NCI-H187 treated with DMSO at 0.1 percent for 48 hours (cell line): ENCODE measurements around the gene PAGE4.

ENCODE experiments used
- DNase-seq: peaks from one replicate; lab custom pipeline; 2025; lab: John Stamatoyannopoulos, UW

PAGE4 gene

DNA sequence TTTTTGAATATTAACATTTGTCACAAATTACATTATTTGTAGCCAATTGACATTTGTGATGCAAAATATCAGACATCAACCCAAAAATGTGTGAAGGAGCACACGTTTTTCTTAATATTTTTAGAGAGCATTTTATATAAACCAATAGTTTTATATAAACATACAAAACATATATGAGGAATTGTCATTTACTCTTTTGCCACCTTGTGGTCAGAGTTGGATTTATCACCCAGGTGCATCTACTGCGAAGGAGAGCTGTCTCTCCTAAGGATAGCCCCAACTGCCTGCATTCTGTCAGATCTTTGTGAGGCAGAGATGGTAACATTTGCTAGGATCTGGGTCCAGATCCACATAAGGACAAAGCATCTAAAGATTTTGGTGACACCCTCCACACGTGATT is 47.6 kb downstream of the PAGE4 start:
- DNase-seq, result no peak

DNA sequence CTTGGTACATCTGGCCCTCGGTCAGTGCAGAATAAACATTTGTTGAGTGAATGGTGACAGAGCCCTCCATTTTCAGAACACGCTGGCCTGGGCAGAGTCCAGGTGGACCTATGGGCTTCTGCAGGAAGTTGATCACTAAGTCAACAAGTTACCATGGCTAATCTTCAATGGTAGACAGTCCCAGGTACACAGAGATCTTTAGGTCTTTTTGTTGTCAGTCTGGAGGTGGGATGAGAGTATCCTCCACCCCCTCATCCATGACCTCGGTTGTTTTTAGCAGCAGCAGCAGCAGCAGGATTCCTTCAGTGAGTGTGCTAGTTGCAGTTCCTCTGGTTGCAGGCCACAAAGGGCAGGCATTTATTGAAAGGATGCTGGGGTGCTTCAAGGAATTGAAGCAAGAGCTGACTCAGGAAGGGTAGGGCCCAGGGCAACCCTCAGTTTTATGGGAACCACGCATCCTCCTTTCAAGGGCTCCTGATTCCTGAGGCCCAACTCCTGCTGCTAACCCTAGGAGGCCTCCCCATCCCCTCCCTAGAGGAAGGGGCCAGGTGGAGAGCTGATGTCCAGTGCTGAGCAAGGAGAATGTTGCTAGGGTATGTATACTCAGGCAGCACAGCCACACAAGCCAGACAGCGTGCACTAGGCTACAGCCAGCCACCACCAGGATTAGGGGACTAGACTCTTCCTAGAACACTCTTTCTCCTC is 48.4 kb downstream of the PAGE4 start:
- DNase-seq, result no peak

DNA sequence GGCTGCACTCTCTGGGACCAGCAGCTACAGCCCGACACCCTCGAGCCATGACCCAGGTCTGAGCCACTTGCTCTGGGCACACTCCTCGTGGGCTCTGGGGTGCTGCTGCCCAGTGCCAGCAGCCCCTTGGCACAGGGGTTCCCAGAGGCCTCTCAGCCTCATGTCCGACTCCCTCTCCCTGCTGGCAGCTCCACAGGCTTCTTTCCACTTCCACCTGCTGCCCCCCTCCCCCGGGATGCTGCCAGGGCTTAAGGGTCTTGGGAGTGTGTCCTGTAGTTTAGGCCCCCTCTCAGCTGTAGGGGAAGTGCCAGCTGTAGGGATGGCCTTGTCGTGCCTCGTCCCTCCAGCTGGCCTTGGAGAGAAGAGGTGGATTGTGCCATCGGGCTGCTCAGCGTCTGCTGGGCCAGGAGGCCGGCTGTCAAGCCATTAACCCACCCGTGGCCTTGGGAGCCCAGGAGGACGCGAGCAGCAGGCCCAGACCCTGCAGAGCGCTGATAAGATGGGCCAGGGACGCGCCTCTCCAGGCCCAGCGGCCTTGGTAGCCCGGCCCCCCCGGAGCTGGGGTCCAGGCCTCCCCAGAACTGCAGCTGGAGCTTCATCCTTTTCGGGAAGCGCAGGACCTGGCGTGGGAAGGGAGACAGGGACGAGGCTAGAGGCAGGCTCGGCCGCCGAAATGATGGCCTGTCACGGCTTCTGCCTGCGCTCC is 49.2 kb downstream of the PAGE4 start:
- no peak for DNase-seq

DNA sequence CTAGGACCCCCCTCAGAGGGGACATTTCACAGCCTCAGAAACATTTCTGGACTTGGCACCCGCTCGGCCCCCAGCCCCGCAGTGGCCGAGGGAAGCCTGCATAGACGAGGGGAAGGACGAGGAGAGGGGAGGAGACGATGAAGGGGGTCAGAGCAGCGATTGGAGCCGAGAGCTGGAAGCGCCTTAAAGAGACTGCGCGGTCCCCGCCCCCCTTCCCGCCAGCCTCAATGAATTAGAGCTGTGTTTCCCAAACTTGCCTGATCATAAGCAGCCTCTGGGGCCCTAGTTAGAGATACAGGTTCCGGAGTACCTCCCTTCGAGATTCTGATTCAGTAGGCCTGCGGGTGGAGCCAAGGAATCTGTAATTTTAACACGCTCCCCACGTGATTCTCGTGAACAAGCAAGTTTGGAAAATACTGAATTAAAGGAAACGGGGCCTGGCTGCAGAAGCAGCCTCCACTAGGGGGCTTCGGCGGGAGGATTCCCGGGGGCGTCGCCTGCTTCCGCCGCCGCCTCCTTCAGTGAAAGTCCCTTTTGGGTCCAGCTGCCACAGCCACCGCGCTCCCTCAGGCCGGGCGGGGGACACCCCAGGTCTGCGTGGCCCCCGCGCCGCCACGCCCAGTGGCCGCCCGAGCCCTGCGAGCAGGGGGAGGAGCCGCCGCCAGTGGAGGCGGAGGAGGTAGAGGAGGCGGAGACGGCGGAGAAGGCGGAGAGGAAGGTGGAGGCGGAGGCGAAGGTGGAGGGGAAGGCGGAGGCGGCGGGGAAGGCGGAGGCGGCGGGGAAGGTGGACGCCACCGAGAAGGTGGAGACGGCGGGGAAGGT is 49.9 kb downstream of the PAGE4 start, which contains the start of gene USP27X:
Gene USP27X, plus strand, starts transcription at position 651 of the 822 bp plus-strand sequence. CDS start 824 bp downstream, outside the sequence.
- no peak for DNase-seq

DNA sequence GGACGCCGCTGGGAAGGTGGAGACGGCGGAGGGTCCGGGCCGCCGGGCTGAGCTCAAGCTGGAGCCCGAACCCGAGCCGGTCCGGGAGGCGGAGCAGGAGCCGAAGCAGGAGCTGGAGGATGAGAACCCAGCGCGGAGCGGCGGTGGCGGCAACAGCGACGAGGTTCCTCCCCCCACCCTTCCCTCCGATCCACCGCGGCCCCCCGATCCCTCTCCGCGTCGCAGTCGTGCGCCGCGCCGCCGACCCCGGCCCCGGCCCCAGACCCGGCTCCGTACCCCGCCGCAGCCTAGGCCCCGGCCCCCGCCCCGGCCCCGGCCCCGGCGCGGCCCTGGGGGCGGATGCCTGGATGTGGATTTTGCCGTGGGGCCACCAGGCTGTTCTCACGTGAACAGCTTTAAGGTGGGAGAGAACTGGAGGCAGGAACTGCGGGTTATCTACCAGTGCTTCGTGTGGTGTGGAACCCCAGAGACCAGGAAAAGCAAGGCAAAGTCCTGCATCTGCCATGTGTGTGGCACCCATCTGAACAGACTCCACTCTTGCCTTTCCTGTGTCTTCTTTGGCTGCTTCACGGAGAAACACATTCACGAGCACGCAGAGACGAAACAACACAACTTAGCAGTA is 50.7 kb downstream of the PAGE4 start:
- DNase-seq, result no peak

- no peak for DNase-seq
Measured at GRCh38 chrX:49880668-49881067, 51.6 kb downstream of the PAGE4 start.
